OCI-LY3 (cell line): Measurements from ENCODE around the gene FAM240A.

ENCODE experiments used
- H2AFZ ChIP-seq: fragments of 200-600, 300-600 bp; shearing (Covaris generic); 2 replicates; pipeline ENCODE4 v1.6.0; 2014; ENCODE audit warnings: antibody characterized with exemption, low read depth, low read length
- H3K27ac ChIP-seq: fragments of 200-600, 300-600 bp; sonication (generic); 2 replicates; pipeline ENCODE4 v1.5.1; 2014; ENCODE audit warnings: mild to moderate bottlenecking, low read length, moderate library complexity, mixed read lengths
- H3K27me3 ChIP-seq: fragments of 200-600, 300-600 bp; sonication (generic); 2 replicates; pipeline ENCODE4 v1.6.1; 2014; ENCODE audit warnings: low read depth, low read length, mixed read lengths
- H3K36me3 ChIP-seq: fragments of 200-600, 300-600 bp; sonication (generic); replicated peaks from 2 replicates; pipeline ENCODE3; 2014; ENCODE audit warnings: low read depth, low read length, mixed read lengths
- H3K4me1 ChIP-seq: fragments of 300-600, 200-600 bp; sonication (generic); 2 replicates; pipeline ENCODE4 v1.6.1; 2014; ENCODE audit warnings: low read length, mixed read lengths
- H3K4me2 ChIP-seq: fragments of 200-600, 300-600 bp; sonication (generic); 2 replicates; pipeline ENCODE4 v1.6.1; 2014; ENCODE audit warnings: low read length, mixed read lengths
- H3K4me3 ChIP-seq: fragments of 300-600, 200-600 bp; sonication (generic); 2 replicates; pipeline ENCODE4 v1.5.1; 2014; ENCODE audit warnings: antibody characterized with exemption, mild to moderate bottlenecking, low read length, moderate library complexity
- H3K79me2 ChIP-seq: fragments of 300-600, 200-600 bp; shearing (Covaris generic); 2 replicates; pipeline ENCODE4 v1.6.1; 2014; ENCODE audit warnings: mild to moderate bottlenecking, low read length, mixed read lengths
- H3K9ac ChIP-seq: fragments of 300-600, 200-600 bp; shearing (Covaris generic); 2 replicates; pipeline ENCODE4 v1.6.0; 2014; ENCODE audit warnings: mild to moderate bottlenecking, low read length, moderate library complexity
- H3K9me3 ChIP-seq: fragments of 200-600, 300-600 bp; shearing (Covaris generic); 2 replicates; pipeline ENCODE4 v1.6.1; 2014; ENCODE audit warnings: low read length, mixed read lengths; ENCODE audit not compliant: insufficient read depth
- H4K20me1 ChIP-seq: fragments of 200-600, 300-600 bp; sonication (generic); 2 replicates; pipeline ENCODE4 v1.6.1; 2016; ENCODE audit warnings: low read length, mixed read lengths; ENCODE audit not compliant: insufficient read depth
- EZH2phosphoT487 ChIP-seq: fragments of 200-600 bp; shearing (Covaris generic); IDR thresholded peaks from 2 replicates; pipeline ENCODE4 v1.6.1; 2018; ENCODE audit warnings: antibody characterized with exemption, mixed run types, low read depth
- TF ChIP-seq, protein P1 (sequence below): fragments of 200-600, 300-600 bp; sonication (generic); IDR thresholded peaks from 2 replicates; pipeline ENCODE4 v1.5.1; 2014; ENCODE audit warnings: antibody characterized with exemption, low read length, low read depth

FAM240A gene

DNA sequence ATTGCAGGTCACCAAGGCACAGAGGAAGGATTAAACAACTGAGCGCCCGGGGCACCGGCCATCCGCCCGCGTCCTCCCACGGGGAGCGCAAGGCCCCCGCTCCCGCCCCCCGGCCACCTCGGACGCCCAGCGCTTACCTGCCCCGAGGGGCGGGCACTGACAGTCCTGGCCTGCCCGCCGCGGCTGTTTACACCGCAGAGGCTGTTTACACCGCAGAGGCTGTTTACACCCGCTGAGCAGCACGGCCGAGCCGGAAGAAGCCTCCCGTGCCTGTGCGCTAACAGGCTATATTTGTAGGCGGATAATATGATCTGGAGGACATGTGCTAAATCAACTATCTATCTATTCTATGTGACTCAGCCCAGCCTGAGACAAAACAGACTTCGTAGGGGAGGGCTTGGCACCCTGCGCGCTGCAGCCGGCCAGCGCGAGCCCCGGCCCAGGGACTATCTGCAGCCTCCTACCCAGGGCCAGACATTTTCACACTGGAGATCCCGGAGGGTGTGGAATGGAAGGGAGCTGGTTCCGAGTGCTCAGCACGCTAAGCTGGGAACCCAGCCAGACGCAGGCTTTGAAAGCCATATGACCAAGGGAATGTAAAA, 46.2 kb upstream of the FAM240A start, which contains the start of gene LRRC2:
Gene LRRC2 (minus strand): TSS at position 263 of the 602 bp plus-strand sequence. CDS start 14,711 bp downstream, outside the sequence.
- Histone ChIP-seq H3K4me2 (no peak within 1 kb of the TSS), H4K20me1 (no peaks in the 10 kb centered on the region), H3K79me2 (no peaks in the 10 kb centered on the region), H3K9me3 (no peaks in the 10 kb centered on the region), H3K4me3 (no peak within 1 kb of the TSS), H2AFZ (no peak within 1 kb of the TSS), H3K27me3 (peaks cover 5% of the 10 kb centered on the region), H3K27ac (no peak within 1 kb of the TSS), H3K9ac (no peak within 1 kb of the TSS), H3K36me3 (no peaks in the 10 kb centered on the region), H3K4me1 (no peaks in the 10 kb centered on the region)
- TF ChIP-seq, protein P1, sequence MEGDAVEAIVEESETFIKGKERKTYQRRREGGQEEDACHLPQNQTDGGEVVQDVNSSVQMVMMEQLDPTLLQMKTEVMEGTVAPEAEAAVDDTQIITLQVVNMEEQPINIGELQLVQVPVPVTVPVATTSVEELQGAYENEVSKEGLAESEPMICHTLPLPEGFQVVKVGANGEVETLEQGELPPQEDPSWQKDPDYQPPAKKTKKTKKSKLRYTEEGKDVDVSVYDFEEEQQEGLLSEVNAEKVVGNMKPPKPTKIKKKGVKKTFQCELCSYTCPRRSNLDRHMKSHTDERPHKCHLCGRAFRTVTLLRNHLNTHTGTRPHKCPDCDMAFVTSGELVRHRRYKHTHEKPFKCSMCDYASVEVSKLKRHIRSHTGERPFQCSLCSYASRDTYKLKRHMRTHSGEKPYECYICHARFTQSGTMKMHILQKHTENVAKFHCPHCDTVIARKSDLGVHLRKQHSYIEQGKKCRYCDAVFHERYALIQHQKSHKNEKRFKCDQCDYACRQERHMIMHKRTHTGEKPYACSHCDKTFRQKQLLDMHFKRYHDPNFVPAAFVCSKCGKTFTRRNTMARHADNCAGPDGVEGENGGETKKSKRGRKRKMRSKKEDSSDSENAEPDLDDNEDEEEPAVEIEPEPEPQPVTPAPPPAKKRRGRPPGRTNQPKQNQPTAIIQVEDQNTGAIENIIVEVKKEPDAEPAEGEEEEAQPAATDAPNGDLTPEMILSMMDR: no peak
- no peak for TF ChIP-seq EZH2phosphoT487

DNA sequence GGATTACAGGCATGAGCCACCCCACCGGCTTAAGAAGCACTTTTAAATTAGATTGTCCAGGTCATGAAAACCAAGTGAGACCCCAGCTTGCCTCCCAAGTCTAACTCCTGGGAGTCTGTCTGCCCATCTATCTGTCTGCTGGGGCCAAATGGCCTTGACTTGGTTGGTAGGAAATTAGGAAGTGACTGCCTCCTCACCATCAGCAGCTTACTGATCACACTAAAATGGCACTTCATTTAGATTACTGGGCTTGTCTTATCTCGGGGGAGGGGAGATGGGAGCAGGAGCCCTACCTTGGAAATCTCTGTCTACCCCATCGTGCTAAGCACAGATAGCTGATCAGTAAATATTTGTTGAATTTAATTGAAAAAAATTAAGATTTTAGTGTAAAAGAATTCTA, 40.6 kb upstream of the FAM240A start:
- no peaks in the 10 kb centered on the region for H4K20me1 ChIP-seq
- no peaks in the 10 kb centered on the region for H3K36me3 ChIP-seq
- no peaks in the 10 kb centered on the region for H3K4me1 ChIP-seq
- TF ChIP-seq, protein P1: no peak
- no peak for TF ChIP-seq EZH2phosphoT487
- no peak overlapping the region for H2AFZ ChIP-seq
- no peak overlapping the region for H3K4me2 ChIP-seq
- H3K4me3 ChIP-seq: no peak overlapping the region
- no peak overlapping the region for H3K27ac ChIP-seq
- no peaks in the 10 kb centered on the region for H3K79me2 ChIP-seq
- H3K9ac ChIP-seq: no peak overlapping the region
- no peaks in the 10 kb centered on the region for H3K9me3 ChIP-seq
- H3K27me3 ChIP-seq: peaks cover 5% of the 10 kb centered on the region

DNA sequence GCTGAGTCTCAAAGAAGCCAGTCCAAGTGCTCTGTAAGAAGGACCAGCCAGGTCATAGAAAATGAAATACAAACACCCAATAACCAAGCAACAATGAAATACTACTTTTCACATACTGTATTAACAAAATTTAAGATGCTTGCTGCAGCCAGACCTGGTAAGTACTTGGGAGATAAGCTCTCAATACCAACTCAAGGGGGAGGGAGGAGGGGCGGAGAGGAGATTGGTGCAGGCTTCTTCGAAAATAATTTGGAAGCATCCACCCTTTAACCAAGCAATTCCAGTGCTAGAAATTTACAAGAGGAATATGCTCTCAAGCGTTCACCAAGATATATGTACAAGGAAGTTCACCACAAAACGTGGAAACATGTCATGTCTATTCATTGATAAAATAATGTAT, 38.6 kb upstream of the FAM240A start:
- no peaks in the 10 kb centered on the region for H4K20me1 ChIP-seq
- H3K4me2 ChIP-seq: no peak overlapping the region
- H2AFZ ChIP-seq: no peak overlapping the region
- no peaks in the 10 kb centered on the region for H3K4me1 ChIP-seq
- TF ChIP-seq, protein P1: no peak
- TF ChIP-seq EZH2phosphoT487: no peak
- H3K9ac ChIP-seq: no peak overlapping the region
- no peaks in the 10 kb centered on the region for H3K36me3 ChIP-seq
- H3K79me2 ChIP-seq: no peaks in the 10 kb centered on the region
- H3K9me3 ChIP-seq: no peaks in the 10 kb centered on the region
- H3K4me3 ChIP-seq: no peak overlapping the region
- no peak overlapping the region for H3K27ac ChIP-seq
- H3K27me3 ChIP-seq: no peaks in the 10 kb centered on the region

DNA sequence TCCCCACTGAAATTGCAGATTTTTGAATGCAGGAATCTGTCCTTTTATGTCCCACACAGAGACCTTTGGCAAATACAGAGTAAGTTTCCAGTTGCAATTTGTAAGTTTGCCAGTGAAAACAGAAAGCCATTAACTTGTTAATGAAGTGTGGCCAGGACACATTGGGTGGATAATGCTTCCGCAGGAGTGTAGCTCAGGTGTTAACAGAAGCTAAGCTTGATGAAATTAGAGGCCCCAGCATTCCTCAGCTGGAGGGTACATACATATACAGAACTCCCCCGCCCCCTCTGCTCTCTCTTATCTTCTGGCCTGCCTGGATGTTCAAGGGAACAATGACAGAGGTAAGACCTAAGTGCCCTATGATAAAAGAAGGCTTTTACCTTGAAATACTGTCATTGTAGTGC, 38.1 kb upstream of the FAM240A start:
- H3K79me2 ChIP-seq: no peaks in the 10 kb centered on the region
- H3K4me2 ChIP-seq: no peak overlapping the region
- TF ChIP-seq EZH2phosphoT487: no peak
- TF ChIP-seq, protein P1: no peak
- H3K27me3 ChIP-seq: no peaks in the 10 kb centered on the region
- no peak overlapping the region for H3K27ac ChIP-seq
- H3K9me3 ChIP-seq: no peaks in the 10 kb centered on the region
- no peak overlapping the region for H3K4me3 ChIP-seq
- no peaks in the 10 kb centered on the region for H4K20me1 ChIP-seq
- H3K36me3 ChIP-seq: no peaks in the 10 kb centered on the region
- no peak overlapping the region for H3K9ac ChIP-seq
- no peaks in the 10 kb centered on the region for H3K4me1 ChIP-seq
- H2AFZ ChIP-seq: no peak overlapping the region
